ENCODE measurements around the gene PAK2. TPM values are rescaled to one million over a fixed set of nuclear protein-coding genes. Genes with fewer than 3 reads are reported as not detected.

The PAK2 gene
- total and polyA plus RNA-seq, 2 of the 4 experiments (the other 2 are of a cell fraction), result 31.8 to 36.0 TPM

DNA sequence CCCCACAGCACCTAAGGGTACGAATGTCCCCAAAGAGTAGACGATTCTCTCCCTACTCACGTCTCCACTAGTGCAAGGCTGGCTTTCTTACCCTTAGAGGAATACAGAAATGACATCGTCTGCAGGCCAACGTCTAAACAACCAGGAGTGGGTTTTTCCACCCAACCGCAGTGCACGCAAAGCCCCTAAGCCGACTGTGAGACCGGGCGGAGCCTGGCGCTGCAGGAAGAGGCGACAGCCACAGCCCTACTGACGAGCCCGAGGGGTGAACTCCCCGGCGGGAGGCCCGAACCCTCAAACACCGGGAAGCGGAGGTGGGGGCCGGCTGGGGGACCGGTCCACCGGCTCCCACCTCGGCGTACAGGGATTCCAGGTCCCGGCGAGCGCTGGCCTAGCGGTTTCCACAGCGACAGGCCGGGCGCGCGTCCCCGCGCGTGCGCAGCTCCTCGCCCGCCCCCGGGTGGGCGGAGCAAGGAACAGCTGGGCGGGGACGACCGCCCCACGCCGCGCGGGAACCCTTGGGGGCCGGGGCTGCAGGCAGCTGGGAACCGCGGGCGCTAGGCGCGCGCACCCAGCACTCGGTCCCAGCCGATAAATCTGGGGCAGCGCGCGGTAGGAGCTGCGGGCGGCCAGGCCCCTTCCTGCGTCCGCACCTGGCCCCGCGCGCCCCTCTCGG lies 27.7 kb upstream of the PAK2 start, which contains the start of the genes CEP19 and PIGX:
Gene CEP19 (minus strand): TSS at position 413 of the 676 bp plus-strand sequence. CDS start 3,593 bp downstream, outside the sequence.
Gene PIGX (plus strand): TSS at position 540 of the 676 bp plus-strand sequence.
- intact Hi-C loops (cut with micrococcal nuclease), result no loop called here
- BruUV-seq (replicated peaks), result no TSS peak
- no peak within 1 kb of the TSS for H2BK15ac ChIP-seq (ENCODE audit: low read depth, low read length)
- peak within 1 kb of the TSS; percentile 58 for H3K14ac ChIP-seq (replicated peaks; ENCODE audit: low read depth, low read length)
- peak within 1 kb of the TSS; percentile 40 to 76; a peak in 2 of 4 replicates for H4K8ac ChIP-seq (ENCODE audit: low read depth in 2 of 2, low read length in 2 of 2)
- peak within 1 kb of the TSS; percentile 70 for H3K4me3 ChIP-seq (ENCODE audit: insufficient read depth, low read depth, low read length)
- peak within 1 kb of the TSS; percentile 1; the same call in 1 of the 2 replicates for H4K5ac ChIP-seq (ENCODE audit: low read depth, low read length)
- peak within 1 kb of the TSS; percentile 75 for H3K4ac ChIP-seq (ENCODE audit: low read depth, low read length)
- peak within 1 kb of the TSS; percentile 25; the same call in 1 of the 2 replicates for H3K56ac ChIP-seq (ENCODE audit: extremely low read depth, insufficient read depth, low read length)
- peak within 1 kb of the TSS; percentile 86 for H3K23ac ChIP-seq (ENCODE audit: low read depth, low read length)
- in situ Hi-C loops (cut with MboI; ENCODE audit: low sequenced_read_pairs), result no loop called here
- H2BK20ac ChIP-seq (ENCODE audit: low read depth, low read length), result no peak within 1 kb of the TSS
- H2AK9ac ChIP-seq (replicated peaks; ENCODE audit: low read depth, low read length, poor library complexity), result peak within 1 kb of the TSS; percentile 58
- peak within 1 kb of the TSS; percentile 61 for H3K27ac ChIP-seq (ENCODE audit: insufficient read depth, low read length)
- H3K9ac ChIP-seq (ENCODE audit: low read depth, low read length), result peak within 1 kb of the TSS; percentile 65
- H2AFZ ChIP-seq (replicated peaks; ENCODE audit: low read length, poor library complexity), result peak within 1 kb of the TSS; percentile 97
- H2BK120ac ChIP-seq (ENCODE audit: low read depth, low read length), result peak within 1 kb of the TSS; percentile 43; the same call in 1 of the 2 replicates
- no peaks in the 10 kb centered on the region for H3K9me1 ChIP-seq (ENCODE audit: insufficient read depth, low read length)
- peak within 1 kb of the TSS; percentile 57 for H2BK5ac ChIP-seq (ENCODE audit: low read depth, low read length, poor library complexity, severe bottlenecking)
- no peaks in the 10 kb centered on the region for H3K9me3 ChIP-seq (ENCODE audit: control insufficient read depth, insufficient read depth, low read length)
- ChIA-PET POLR2A (ENCODE audit: unreplicated experiment) (no interaction called here), CTCF (no interaction called here)
- ATAC-seq (ENCODE audit: low read depth) (peak; percentile 93), DNase-seq (peak; percentile 81)
- H3K4me2 ChIP-seq (ENCODE audit: low read depth, low read length), result peak within 1 kb of the TSS; percentile 85
- H3K18ac ChIP-seq (ENCODE audit: low read depth, low read length), result no peak within 1 kb of the TSS
- no peaks in the 10 kb centered on the region for H3K27me3 ChIP-seq (ENCODE audit: control insufficient read depth, insufficient read depth, low read length)
- H4K20me1 ChIP-seq (ENCODE audit: insufficient read depth, low read length), result no peaks in the 10 kb centered on the region
- 0 out of 2 replicates have a peak, but pooled peaks cover 3% of the 10 kb centered on the region for H3K4me1 ChIP-seq (ENCODE audit: control insufficient read depth, insufficient read depth, low read length)
- WGBS, 2 experiments (ENCODE audit: extremely low coverage in 2 of 2, insufficient read length in 1 of 2), result 1% methylated on average over 25 of the region's 68 CpGs; no CpG with 5 or more reads in 1 of the 2 experiments
- peaks cover 10 to 27% of the 10 kb centered on the region in 2 experiments; a peak in 2 of 4 replicates for H3K79me1 ChIP-seq (ENCODE audit: low read depth in 1 of 2, low read length in 2 of 2)
- peak within 1 kb of the TSS; percentile 20 for H4K91ac ChIP-seq (ENCODE audit: insufficient read depth, low read depth, low read length)
- no peaks in the 10 kb centered on the region for H3K36me3 ChIP-seq (ENCODE audit: control insufficient read depth, insufficient read depth, low read length)
- dilution Hi-C loops (cut with HindIII; ENCODE audit: low sequenced_read_pairs, unreplicated experiment), result no loop called here
- 0 out of 2 replicates have a peak within 1 kb of the TSS, but pooled peaks have one; percentile 3 for H2AK5ac ChIP-seq (ENCODE audit: low read depth, low read length)
- TF ChIP-seq CHD1 (IDR thresholded peaks at IDR 0.05; ENCODE audit: low read depth, low read length) (0 out of 2 replicates have a peak, but pooled peaks have one; percentile 34), BHLHE40 (IDR thresholded peaks at IDR 0.05; ENCODE audit: low read depth, low read length) (no peak), MXI1 (IDR thresholded peaks at IDR 0.05; ENCODE audit: borderline replicate concordance, low read depth, low read length) (peak; percentile 53; the same call in 1 of the 2 replicates), POLR2A (IDR thresholded peaks at IDR 0.05; ENCODE audit: low read depth, low read length) (peak; percentile 65), MAZ (IDR thresholded peaks at IDR 0.05; ENCODE audit: borderline replicate concordance, low read depth, low read length) (peak; percentile 61; the same call in 1 of the 2 replicates), FOS (IDR thresholded peaks at IDR 0.05; ENCODE audit: low read depth, low read length) (no peak), RCOR1 (IDR thresholded peaks at IDR 0.05; ENCODE audit: insufficient replicate concordance, low read length) (no peak), CEBPB (IDR thresholded peaks at IDR 0.05; ENCODE audit: low read depth, low read length) (no peak), RFX5 (IDR thresholded peaks at IDR 0.05; ENCODE audit: low read depth, low read length) (no peak), RAD21 (IDR thresholded peaks at IDR 0.05; ENCODE audit: low read length) (no peak), SMC3 (IDR thresholded peaks at IDR 0.05; ENCODE audit: low read depth, low read length) (no peak), NFE2L2 (IDR thresholded peaks at IDR 0.05; ENCODE audit: low read depth, low read length) (no peak)
- TF ChIP-seq, protein P1, sequence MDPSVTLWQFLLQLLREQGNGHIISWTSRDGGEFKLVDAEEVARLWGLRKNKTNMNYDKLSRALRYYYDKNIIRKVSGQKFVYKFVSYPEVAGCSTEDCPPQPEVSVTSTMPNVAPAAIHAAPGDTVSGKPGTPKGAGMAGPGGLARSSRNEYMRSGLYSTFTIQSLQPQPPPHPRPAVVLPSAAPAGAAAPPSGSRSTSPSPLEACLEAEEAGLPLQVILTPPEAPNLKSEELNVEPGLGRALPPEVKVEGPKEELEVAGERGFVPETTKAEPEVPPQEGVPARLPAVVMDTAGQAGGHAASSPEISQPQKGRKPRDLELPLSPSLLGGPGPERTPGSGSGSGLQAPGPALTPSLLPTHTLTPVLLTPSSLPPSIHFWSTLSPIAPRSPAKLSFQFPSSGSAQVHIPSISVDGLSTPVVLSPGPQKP (IDR thresholded peaks at IDR 0.05; ENCODE audit: borderline replicate concordance, low read depth, low read length), result no peak
- TF ChIP-seq, protein P2, sequence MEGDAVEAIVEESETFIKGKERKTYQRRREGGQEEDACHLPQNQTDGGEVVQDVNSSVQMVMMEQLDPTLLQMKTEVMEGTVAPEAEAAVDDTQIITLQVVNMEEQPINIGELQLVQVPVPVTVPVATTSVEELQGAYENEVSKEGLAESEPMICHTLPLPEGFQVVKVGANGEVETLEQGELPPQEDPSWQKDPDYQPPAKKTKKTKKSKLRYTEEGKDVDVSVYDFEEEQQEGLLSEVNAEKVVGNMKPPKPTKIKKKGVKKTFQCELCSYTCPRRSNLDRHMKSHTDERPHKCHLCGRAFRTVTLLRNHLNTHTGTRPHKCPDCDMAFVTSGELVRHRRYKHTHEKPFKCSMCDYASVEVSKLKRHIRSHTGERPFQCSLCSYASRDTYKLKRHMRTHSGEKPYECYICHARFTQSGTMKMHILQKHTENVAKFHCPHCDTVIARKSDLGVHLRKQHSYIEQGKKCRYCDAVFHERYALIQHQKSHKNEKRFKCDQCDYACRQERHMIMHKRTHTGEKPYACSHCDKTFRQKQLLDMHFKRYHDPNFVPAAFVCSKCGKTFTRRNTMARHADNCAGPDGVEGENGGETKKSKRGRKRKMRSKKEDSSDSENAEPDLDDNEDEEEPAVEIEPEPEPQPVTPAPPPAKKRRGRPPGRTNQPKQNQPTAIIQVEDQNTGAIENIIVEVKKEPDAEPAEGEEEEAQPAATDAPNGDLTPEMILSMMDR (conservative IDR thresholded peaks at IDR 0.05; ENCODE audit: low read depth, low read length), result no peak
